Measurements from ENCODE around the gene B3GNT8. TPM values are rescaled to one million over a fixed set of nuclear protein-coding genes. Genes with fewer than 3 reads are reported as not detected.
"Not testable (repeated sequence)": the region's sequence is repeated elsewhere in the genome, so short reads cannot be mapped to it uniquely, and the experiment has no call there.

The B3GNT8 gene
- polyA plus RNA-seq, 12 donors, result 0.75 to 7.7 (median 2.1) TPM; not detected in 1

DNA sequence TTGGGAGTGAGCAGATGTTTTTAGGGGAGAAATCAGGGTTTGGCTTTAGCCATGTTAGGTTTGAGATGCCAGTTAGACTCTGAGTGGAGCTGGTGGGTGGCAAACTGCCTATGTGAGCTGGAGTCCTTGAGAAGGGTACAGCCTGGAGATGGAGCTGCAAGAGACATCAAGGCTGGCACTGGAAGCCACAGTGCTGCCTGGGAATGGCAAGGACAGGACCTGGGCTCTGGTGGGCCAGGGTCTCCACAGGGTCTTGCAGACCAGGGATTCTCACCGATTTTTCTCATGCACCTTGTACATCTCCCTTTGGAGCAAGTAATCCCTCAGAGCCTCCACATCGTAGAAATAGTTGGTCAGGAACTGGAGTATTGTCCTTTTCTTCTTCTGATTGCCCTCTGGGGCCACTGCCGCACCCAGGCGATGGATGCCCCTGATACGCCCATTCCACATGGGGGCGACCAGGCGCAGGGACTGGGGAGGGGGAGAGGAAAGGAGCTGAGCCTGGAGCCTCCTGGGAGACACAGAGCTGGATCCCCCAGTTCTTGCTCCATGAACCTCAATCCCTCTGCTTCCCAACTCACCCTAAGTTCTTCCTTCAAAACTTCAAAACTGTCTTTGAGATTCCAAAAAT is 10.9 kb upstream of the B3GNT8 start:
- no peak for DNase-seq

DNA sequence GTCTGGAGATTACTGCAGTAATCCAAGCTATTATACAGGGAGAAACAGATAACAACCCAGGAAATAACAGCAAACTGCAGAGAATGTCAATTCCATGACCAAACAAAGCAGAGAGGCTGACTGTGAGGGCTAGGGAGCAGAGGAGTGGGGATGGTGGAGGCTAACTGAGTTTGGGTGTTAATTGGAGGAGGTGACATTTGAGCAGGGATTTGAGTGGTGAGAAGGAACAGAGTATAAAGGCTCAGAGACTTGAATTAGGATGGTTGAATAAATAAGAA is 9.4 kb upstream of the B3GNT8 start:
- no peak for DNase-seq

DNA sequence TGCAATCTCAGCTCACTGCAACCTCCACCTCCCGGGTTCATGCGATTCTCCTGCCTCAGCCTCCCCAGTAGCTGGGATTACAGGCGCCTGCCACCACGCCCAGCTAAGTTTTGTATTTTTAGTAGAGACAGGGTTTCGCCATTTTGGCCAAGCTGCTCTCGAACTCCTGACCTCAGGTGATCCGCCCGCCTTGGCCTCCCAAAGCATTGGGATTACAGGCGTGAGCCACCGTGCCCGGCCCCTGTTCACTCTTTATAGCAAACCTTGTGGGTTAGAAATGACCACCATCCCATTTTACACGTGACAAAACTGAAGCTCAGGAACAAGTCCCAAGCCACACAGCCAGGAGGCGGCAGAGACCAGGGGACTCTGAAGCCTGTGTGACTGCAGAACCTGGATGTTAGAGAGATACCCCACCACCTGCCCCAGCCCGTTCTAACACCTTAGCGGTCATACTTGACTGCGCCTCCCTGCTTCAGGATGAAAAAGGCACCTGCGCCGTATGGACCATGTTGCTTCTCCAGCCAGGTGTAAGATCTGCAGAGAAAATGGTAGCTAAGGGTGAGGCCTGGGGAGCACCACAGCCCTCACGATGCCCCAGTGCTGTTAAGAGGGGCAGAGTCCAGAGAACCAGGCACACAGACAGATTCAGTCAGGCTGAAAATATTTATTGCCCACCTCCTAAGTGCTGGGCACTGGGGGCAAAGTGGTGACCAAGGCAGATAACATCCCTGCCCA is 8.9 kb upstream of the B3GNT8 start:
- DNase-seq, result no peak

DNA sequence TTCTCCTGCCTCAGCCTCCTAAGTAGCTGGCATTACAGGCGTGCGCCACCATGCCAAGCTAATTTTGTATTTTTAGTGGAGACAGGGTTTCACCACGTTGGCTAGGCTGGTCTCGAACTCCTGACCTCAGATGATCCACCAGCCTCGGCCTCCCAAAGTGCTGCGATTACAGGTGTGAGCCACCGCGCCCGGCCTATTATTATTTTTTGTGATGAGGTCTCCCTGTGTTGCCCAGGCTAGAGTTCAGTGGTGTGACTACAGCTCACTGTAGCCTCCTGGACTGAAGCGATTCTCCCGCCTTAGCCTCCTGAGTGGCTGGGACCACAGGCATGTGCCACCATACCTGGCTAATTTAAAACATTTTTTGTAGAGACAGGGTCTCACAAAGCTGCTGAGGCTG is 8.2 kb upstream of the B3GNT8 start:
- not testable (repeated sequence) for DNase-seq

DNA sequence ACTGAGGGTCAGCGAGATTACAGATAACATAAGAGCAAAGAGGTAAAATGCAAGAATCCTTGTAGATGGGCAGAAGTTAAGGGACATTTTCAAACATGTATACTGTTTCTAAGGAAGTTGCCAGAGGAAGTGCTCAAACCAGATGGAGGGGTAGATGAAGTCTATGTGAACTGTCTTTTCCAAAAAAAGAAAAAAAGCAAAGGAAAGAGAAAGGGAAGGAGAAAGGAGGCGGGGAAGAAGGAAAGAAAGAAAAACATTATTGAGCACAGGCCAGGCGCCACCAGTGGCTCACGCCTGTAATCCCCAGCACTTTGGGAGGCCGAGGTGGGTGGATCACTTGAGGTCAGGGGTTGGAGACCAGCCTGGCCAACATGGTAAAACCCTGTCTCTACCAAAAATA is 7.3 kb upstream of the B3GNT8 start:
- no peak for DNase-seq

DNA sequence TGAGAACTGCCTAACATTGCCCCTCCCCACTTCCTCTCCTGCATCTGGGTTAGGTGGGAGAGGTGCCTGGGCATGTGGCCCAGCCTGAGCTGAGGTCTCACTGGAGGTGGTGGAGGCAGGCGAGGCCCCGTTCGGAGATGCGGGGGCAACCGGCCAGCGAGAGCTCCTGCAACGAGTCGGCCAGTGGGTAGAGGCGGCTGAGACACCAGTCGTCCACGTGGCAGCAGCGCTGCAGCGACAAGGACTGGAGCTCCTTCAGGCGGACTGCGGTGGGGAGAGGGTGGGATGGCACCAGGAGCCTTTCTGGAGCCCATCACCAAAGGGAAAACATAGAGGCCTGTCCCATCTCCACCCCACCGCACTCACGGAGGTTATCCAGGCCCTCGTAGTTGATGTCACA is 6.0 kb upstream of the B3GNT8 start:
- DNase-seq, result no peak

DNA sequence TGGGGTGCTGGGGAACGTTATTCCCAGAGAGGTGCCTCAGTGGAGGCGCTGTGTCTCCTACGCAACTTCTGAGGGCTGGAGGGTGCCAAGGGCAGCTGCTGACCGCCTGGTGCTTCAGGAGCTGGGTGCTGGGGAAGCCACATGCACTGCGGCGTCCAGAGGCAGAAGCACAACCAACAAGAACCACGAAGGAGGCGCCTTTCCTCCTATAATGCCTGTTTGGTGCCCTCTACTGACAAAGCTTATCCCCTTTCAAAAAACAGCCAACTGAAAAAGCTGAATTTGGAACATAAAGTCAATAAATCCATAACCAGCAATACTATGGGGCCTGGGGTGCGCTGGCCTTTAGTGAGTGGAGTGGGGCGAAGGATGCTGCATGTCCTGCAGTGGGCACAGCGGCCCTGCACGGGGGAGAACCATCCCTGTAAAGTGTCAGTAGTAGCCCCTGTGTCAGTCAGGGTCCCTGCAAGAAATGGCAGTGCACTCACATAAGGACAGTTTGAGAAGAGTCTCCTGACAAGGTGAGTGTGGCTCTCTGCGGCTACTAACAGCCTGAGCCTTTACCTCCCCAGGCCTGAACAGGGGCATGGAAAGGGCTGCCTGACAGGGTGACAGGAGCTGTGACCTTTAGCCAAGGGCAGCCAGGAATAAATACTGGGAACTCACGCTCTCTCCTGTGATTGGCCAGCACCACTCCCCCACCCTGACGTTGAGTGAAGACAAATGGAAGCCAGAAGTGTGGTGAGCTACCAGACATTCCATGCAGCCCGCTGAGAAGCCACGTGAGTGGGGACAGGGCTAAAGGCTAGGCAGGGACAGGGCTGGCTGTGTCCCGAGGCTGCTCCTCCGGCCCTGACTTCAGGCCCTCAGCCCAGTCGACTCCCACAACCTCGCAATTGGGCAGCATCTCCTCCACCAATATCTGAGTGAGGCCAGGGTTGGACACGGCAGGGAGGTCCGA is 4.5 kb upstream of the B3GNT8 start:
- no peak for DNase-seq

DNA sequence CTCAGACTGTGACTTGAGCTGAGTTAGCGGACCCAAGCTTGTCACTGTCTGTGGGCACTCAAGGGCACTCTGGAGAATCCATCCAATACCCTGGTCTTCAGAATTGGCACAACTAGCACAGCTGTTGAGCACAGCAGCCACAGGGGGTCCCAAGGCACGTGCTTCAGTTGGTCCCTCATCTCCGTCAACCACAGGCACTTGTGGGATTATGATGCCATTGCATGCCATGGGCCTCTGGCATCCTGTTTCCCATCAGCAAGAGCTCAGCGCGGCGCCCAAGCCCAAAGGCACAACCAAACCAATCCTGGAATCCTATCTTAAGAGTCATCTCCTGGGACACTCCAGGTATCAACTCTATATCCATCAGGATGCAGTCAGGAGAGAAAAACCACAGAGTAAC is 3.7 kb upstream of the B3GNT8 start:
- no peak for DNase-seq

DNA sequence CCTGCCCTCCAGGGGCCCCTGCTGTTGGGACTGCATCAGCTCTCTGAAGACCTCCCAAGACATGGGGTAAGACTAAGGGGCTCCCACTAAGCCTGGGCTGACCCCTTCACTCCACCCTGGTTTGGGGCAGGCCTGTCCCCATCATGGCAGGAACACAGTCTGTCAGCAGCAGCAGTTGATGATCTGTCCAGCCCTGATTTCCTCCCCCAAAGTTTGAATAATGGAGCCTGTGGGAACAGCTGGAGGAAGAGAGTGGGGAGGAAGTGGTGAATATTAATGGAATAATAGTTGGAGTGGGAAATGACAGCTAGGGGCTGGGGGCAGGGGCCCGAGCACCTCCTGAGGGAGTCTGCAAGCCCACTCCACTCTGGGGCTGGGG is 1.3 kb upstream of the B3GNT8 start:
- DNase-seq, result no peak

DNA sequence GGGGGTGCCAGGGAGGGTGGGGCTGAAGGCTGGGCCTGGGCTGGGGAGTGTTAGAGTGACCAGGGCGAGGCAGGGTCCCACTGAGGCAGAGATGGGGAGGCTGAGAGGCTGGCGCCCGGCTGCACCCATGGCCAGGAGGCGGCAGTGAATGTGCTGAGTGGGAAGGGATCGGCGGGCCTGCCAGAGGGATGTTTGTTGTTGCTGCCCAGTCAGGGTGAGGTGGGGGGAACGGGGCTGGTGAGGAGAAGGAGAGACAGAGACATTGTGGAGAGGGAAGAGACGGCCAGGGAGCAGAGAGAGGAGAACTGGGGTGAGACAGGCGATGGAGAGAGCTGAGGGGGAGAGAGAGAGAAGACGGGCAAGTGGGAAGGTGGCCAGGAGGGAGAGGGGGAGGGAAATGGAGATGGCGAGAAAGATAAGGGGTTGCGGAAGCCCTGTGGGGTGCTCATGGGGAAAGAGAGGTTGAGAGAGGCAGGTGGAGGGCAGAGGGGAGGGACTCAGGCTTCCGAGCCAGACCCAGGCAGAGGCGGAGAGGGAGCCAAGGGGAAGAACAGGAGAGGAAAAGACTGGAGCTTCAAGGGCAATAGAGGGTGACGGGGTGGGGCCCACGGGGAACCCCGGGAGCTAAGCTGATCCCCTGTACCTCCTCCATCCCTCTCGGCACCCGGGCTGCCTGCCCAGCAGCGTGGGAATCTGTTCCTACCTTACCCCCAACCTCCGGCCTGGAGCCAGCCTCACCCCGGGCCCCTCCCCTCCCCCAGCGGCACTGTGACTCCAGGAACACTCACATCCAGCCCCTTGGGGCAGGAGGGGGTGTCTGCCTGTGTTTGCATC is 690 bp upstream of the B3GNT8 start:
- no peak for DNase-seq

DNA sequence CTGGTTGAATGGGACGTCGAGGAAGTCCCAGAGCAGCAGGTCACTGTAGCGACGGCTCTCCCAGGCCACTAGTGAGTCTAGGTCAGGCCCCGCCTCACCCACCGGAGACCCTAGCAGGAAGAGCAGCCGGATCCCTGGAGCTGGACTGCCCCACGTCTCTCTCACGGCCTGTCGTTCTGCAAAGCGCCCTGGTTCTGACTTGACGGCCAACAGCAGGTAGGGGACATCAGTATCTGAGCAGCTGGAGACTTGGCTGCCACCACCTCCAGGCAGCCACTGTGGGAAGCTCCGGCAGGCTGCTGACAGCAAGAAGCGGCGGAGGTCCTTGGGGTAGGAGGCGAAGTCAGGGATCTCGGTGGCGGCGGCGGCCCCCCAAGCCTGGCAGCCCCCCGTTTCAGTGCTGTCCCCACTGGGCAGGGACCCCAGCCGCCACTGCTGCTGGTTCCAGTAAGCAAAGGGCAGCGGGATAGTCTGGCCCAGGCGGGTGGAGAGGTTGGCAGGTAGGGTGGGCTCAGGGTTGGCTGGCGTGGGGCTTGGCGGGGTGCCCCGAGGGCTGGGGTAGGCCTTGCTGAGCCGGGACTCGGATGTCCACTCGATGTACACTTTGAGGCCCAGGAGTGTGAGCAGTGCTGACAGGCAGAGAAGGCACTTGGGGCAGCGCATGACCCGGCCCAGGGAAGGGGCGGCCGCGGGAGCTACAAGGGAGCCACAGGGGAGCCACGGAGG is 895 bp downstream of the B3GNT8 start:
- DNase-seq, result no peak

DNA sequence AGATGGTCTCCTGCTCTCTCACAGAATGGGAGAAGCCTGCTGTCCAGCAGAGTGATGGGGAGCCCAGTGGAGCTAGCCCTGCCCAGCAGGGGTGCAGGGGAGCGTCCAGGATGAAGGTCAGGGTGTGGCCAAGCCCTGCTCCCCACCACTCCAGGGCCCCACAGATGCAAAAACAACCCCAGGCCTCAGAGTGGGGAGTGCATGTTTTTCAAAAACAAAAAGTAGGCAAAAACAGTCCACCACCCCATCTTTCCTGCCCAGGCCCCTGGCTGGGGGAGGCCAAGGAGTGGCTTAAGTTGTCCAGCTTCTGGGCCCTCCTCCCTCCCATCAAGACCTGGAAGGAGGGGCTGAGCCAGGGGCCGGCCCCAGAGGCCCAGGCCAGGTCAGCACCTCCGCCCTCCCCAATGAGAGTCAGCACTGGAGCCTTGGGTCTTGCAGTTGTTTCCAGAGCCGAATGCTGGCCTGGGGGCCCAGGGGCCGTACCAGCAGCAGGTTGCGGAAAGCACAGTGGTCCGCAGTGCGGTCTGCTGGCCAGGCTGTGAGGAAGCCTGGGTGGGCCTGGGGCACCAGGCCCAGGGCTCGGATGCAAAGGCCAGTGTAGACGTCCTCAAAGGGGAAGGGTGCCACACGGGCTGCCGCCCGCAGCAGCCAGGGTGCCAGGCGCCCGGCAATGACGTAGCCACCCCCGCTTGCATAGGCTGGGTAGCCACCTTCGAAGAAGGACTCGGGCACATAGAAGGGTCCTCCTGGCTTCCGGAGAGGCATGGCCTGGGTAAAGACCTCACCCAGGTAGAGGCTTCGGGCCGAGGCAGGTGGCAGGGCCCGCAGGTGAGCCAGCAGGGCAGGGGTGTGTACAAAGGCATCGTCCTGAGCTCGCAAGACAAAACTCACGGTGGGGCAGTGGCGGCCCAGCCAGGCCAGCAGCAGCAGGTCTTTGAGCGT is 1.7 kb downstream of the B3GNT8 start:
- DNase-seq, result no peak

DNA sequence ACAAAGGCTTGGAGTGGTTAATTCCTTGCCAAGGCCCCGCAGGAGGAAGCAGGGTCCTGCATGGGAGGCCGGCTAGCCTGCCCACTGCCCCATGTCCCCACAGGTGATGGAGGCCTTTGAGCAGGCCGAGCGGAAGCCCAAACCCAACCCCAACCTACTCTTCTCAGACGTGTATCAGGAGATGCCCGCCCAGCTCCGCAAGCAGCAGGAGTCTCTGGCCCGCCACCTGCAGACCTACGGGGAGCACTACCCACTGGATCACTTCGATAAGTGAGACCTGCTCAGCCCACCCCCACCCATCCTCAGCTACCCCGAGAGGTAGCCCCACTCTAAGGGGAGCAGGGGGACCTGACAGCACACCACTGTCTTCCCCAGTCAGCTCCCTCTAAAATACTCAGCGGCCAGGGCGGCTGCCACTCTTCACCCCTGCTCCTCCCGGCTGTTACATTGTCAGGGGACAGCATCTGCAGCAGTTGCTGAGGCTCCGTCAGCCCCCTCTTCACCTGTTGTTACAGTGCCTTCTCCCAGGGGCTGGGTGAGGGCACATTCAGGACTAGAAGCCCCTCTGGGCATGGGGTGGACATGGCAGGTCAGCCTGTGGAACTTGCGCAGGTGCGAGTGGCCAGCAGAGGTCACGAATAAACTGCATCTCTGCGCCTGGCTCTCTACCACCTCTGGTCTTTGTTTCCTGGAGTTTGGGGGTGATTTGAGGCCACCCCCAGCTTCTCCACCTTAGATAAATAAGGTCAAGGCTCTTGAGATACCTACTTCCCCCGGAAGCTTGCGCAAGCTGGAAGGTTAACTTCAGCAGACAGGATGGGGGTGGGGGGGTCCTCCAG is 2.6 kb downstream of the B3GNT8 start:
- DNase-seq, result no peak

DNA sequence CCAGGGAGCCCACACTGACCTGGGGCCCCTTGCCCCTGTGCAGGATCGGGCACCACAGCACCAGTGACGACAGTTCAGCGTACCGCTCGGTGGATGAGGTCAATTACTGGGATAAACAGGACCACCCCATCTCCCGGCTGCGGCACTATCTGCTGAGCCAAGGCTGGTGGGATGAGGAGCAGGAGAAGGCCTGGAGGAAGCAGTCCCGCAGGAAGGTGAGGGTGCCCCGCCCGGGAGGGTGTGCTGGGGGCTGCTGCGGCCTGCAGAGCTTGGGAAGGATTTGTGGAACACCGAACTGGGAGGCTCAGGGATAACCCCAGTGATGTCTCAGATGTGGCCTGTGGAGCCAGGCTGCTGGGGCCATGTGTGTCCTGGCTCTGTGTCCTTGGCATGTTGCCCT is 4.2 kb downstream of the B3GNT8 start:
- no peak for DNase-seq

DNA sequence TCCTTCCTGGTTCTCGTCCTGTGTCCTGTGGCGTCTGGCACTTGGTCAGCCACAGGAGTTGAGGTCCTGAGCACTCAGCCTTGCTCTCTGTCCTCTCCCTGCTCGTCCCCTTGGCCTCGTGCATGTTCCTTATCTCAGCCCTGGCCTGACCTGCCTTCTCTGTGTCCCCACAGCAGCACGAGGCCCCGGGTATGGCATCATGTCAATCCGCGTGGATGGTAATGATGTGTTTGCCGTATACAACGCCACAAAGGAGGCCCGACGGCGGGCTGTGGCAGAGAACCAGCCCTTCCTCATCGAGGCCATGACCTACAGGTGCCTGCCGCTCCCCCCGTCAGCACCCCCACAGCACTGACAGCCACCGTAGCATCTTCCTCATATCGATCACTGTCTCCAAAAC is 4.7 kb downstream of the B3GNT8 start:
- DNase-seq, result no peak

DNA sequence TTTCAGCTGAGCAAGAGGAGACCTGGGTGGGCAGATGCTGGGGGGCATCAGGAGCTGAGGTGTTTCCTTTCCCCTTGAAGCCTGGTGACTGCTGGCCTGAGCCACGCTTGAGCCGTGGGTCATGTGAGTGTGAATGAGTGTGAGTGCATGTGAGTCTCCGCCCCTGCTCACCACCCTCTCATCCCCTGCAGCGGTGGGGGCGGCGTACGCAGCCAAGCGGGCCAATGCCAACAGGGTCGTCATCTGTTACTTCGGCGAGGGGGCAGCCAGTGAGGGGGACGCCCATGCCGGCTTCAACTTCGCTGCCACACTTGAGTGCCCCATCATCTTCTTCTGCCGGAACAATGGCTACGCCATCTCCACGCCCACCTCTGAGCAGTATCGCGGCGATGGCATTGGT is 5.2 kb downstream of the B3GNT8 start:
- no peak for DNase-seq

DNA sequence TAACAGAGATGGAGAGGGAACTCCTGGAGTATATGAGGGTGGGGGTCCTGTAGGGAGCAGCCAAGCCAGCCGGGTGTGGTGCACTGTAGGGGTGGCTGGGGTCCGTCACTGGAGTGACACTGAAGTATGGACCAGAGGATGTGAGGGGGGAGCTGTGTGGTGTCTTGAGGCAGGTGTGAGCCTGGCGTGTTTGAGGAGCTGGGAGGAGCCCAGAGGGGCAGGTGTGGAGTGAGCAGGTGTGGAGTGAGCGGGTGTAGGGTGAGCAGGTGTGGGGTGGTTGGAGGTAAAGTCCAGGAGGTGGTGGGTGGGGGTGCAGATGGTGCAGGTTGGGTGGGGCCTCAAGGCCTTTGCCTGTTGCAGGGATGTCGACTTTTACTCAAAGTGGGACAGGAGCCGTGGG is 5.9 kb downstream of the B3GNT8 start:
- DNase-seq, result no peak

DNA sequence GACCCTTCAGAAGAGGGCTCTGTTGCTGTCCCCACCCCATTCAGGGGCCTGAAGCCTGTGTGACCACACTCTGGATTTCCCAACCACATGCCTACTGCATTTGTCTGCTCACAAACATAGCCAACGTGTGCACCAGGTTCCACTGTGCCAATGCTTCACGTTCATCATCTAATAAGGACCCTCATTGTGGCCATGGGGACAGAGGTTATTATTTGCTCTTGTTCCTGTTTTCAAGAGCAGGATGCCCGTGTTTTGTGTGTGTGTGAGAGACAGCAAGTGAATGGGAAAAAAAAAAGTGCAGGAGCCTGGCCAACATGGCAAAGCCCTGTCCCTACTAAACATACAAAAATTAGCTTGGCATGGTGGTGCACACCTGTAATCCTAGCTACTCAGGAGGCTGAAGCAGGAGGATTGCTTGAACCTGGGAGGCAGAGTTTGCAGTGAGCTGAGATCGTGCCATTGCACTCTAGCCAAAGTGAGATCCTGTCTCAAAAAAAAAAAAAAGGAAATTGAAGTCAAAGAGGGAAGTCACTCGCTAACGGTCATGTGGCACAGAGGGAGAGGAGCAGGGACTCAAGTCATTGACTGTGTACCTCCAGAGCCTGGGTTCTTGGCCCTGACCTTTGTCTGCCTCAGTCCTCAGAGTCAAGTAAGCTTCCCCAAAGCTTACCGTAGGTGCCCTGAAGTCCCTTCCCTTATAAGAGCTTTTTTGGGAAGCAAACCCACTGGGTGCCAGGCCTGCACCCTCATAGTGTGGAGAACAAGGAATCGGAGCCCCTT is 6.9 kb downstream of the B3GNT8 start:
- no peak for DNase-seq
